Panc1 (cell line): ENCODE results near the gene XXYLT1. TPM values are rescaled to one million over a fixed set of nuclear protein-coding genes. Genes with fewer than 3 reads are reported as not detected.

ENCODE experiments used
- ATAC-seq: fragments of 200-7000 bp; cut with Tn5 transposase; 2 replicates; pipeline ENCODE4 v1.9.1; 2020; ENCODE audit warnings: mild to moderate bottlenecking, moderate library complexity
- BruUV-seq: library from RNA; stranded (reverse); fragments of 400-500 nt; replicated peaks from 2 replicates; lab custom pipeline; 2021; lab: Mats Ljungman, UMichigan
- CTCF ChIA-PET: fragments of 300-600 bp; sonication (Branson Sonifier 250); formaldehyde crosslinking; loops from one replicate; lab custom pipeline; 2022; ENCODE audit warnings: antibody characterized with exemption; lab: Charles Lee
- POLR2A ChIA-PET: fragments of 300-600 bp; sonication (Branson Sonifier 250); formaldehyde crosslinking; loops from one replicate; lab custom pipeline; 2022; ENCODE audit warnings: antibody characterized with exemption; lab: Charles Lee
- DNase-seq: peaks from one replicate; pipeline ENCODE4 v3.0.0-alpha.2; 2010; ENCODE audit warnings: low read depth, low spot score
- H3K27ac ChIP-seq: 2 replicates; pipeline ENCODE4 v1.5.1; 2011; ENCODE audit warnings: mild to moderate bottlenecking, low read length, inconsistent platforms
- H3K27me3 ChIP-seq: fragments of 200-500 bp; sonication (Bioruptor generic); 2 replicates; pipeline ENCODE4 v1.6.0; 2014; ENCODE audit warnings: low read length, inconsistent platforms; ENCODE audit not compliant: control insufficient read depth, insufficient read depth
- H3K36me3 ChIP-seq: fragments of 200-500 bp; sonication (Bioruptor generic); 2 replicates; pipeline ENCODE4 v1.5.1; 2014; ENCODE audit warnings: inconsistent platforms, mild to moderate bottlenecking, low read length, moderate library complexity; ENCODE audit not compliant: control insufficient read depth, insufficient read depth
- H3K4me1 ChIP-seq: 2 replicates; pipeline ENCODE4 v1.5.1; 2011; ENCODE audit warnings: inconsistent platforms, mild to moderate bottlenecking, low read length, moderate library complexity; ENCODE audit not compliant: control insufficient read depth, insufficient read depth
- H3K4me3 ChIP-seq, 2 experiments: 2 replicates each; pipeline ENCODE4 v1.5.1; 2011 to 2012; ENCODE audit warnings: low read depth in 2 of 2, low read length in 2 of 2, mild to moderate bottlenecking in 2 of 2, inconsistent platforms in 1 of 2, moderate library complexity in 1 of 2
- H3K9me3 ChIP-seq: fragments of 200-500 bp; sonication (Bioruptor generic); 2 replicates; pipeline ENCODE4 v1.5.1; 2014; ENCODE audit warnings: low read depth, mild to moderate bottlenecking, inconsistent platforms, low read length, moderate library complexity; ENCODE audit not compliant: control insufficient read depth, insufficient read depth
- POLR2AphosphoS5 ChIP-seq: IDR thresholded peaks from 2 replicates; pipeline ENCODE4 v1.6.1; 2012; ENCODE audit warnings: mild to moderate bottlenecking, low read depth, low read length, moderate library complexity
- SIN3A ChIP-seq: IDR thresholded peaks from 2 replicates; pipeline ENCODE4 v1.6.1; 2012; ENCODE audit warnings: low read depth, mild to moderate bottlenecking, low read length, moderate library complexity, borderline replicate concordance; ENCODE audit not compliant: insufficient read depth
- TCF7L2 ChIP-seq: IDR thresholded peaks from 2 replicates; pipeline ENCODE4 v1.6.1; 2011; ENCODE audit warnings: mild to moderate bottlenecking, low read depth, low read length, inconsistent platforms
- in situ Hi-C: cut with HindIII; loops from 2 replicates; pipeline ENCODE4 v1.10.0; 2016; ENCODE audit warnings: low sequenced_read_pairs, low pct_unique_long_range_greater_than_20kb
- intact Hi-C: fragments of 100-400 bp; cut with micrococcal nuclease; formaldehyde crosslinking; loops from one replicate; pipeline ENCODE4 v1.10.0; 2022; ENCODE audit not compliant: unreplicated experiment
- total RNA-seq: library from RNA; stranded (reverse); gene quantifications from one replicate; pipeline ENCODE4 v1.2.1, GENCODE V29; 2021; ENCODE audit not compliant: unreplicated experiment
- TF ChIP-seq, protein P1 (sequence below), 2 experiments: IDR thresholded peaks; 2 replicates each; pipeline ENCODE4 v1.6.1; 2011 to 2012; ENCODE audit warnings: low read depth in 2 of 2, control low read depth in 1 of 2, low read length in 1 of 2, mild to moderate bottlenecking in 1 of 2, moderate library complexity in 1 of 2; ENCODE audit not compliant: insufficient read depth in 1 of 2
- TF ChIP-seq, protein P2 (sequence below): fragments of 450-650 bp; IDR thresholded peaks from 2 replicates; pipeline ENCODE4 v1.5.1; 2017; ENCODE audit warnings: mild to moderate bottlenecking

XXYLT1 gene
- total RNA-seq, 1 experiment from 2014 or later = 26.0 TPM

DNA sequence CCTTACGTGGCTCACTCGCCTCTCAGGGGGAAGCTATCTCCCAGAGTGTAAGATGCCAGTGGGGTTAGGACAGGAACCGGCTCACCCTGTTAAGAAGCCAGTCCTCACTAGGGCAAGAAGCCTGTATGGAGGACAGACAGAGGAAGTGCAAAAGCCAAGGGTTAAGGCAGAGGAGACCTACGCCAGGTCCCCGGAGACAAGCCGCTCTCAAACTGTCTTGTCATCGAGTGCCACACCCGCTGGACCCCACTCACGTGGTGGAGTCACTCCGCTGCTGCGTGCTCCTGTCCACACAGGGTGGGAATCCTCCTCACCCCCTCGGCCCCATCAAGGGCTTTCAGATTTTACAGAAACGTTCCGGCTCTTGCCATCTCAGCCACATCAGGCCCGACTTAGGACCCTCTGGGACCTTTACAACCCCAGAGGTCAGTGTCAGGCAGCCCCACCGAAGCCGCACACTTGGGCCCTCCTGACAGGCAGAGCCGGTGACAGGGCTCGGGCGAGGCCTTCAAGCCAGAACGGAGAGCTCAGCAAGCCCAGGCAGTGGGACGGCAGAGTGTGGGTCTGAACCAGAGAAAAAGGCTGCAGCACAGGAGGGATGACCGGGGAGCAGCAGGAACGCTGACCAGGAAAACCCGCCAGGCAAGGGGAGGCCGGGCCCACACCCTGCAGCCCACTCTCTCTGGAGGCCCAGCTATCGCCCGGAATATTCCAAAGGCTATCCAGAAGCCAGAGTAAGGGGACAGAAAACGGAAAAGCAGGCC is 61.7 kb downstream of the XXYLT1 start:
- ATAC-seq (peak; percentile 40; the same call in 1 of the 2 replicates), DNase-seq (no peak)
- H3K27ac ChIP-seq = no peak overlapping the region
- TF ChIP-seq, protein P1, sequence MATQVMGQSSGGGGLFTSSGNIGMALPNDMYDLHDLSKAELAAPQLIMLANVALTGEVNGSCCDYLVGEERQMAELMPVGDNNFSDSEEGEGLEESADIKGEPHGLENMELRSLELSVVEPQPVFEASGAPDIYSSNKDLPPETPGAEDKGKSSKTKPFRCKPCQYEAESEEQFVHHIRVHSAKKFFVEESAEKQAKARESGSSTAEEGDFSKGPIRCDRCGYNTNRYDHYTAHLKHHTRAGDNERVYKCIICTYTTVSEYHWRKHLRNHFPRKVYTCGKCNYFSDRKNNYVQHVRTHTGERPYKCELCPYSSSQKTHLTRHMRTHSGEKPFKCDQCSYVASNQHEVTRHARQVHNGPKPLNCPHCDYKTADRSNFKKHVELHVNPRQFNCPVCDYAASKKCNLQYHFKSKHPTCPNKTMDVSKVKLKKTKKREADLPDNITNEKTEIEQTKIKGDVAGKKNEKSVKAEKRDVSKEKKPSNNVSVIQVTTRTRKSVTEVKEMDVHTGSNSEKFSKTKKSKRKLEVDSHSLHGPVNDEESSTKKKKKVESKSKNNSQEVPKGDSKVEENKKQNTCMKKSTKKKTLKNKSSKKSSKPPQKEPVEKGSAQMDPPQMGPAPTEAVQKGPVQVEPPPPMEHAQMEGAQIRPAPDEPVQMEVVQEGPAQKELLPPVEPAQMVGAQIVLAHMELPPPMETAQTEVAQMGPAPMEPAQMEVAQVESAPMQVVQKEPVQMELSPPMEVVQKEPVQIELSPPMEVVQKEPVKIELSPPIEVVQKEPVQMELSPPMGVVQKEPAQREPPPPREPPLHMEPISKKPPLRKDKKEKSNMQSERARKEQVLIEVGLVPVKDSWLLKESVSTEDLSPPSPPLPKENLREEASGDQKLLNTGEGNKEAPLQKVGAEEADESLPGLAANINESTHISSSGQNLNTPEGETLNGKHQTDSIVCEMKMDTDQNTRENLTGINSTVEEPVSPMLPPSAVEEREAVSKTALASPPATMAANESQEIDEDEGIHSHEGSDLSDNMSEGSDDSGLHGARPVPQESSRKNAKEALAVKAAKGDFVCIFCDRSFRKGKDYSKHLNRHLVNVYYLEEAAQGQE (IDR thresholded peaks at IDR 0.05; ENCODE audit: insufficient read depth in 1 of 2, low read depth in 2 of 2, low read length in 1 of 2) = no peak
- TF ChIP-seq TCF7L2 = no peak
- TF ChIP-seq SIN3A = no peak
- TF ChIP-seq POLR2AphosphoS5 = no peak
- TF ChIP-seq, protein P2, sequence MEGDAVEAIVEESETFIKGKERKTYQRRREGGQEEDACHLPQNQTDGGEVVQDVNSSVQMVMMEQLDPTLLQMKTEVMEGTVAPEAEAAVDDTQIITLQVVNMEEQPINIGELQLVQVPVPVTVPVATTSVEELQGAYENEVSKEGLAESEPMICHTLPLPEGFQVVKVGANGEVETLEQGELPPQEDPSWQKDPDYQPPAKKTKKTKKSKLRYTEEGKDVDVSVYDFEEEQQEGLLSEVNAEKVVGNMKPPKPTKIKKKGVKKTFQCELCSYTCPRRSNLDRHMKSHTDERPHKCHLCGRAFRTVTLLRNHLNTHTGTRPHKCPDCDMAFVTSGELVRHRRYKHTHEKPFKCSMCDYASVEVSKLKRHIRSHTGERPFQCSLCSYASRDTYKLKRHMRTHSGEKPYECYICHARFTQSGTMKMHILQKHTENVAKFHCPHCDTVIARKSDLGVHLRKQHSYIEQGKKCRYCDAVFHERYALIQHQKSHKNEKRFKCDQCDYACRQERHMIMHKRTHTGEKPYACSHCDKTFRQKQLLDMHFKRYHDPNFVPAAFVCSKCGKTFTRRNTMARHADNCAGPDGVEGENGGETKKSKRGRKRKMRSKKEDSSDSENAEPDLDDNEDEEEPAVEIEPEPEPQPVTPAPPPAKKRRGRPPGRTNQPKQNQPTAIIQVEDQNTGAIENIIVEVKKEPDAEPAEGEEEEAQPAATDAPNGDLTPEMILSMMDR = no peak
- ChIA-PET POLR2A (no interaction called here), CTCF (no interaction called here)
- H3K9me3 ChIP-seq = no peaks in the 10 kb centered on the region
- H3K36me3 ChIP-seq = no peaks in the 10 kb centered on the region
- no peak overlapping the region for H3K4me3 ChIP-seq
- no TSS peak for BruUV-seq
- in situ Hi-C loops = no loop called here
- H3K27me3 ChIP-seq = no peaks in the 10 kb centered on the region
- peaks cover 20% of the 10 kb centered on the region; the same call in 1 of the 2 replicates for H3K4me1 ChIP-seq
- intact Hi-C loops = no loop called here

DNA sequence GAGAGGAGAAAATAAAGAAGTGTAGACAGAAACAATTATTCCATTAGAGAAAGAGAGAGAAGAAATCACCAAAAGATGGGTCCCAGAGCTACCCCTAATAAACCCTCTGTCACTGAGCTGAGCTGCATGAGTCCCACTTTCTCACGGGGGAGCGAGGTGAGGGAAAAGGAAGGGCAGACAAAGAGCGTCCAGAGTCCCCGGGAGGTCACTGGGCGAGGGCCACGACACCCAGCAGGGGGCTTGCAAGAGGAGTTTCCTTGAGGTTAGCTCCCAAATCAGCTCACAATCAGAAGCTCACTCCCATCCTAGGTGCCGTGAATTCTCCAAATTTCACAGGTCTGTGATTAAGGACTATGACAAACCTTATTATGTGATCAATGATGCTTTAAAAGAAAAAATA is 62.3 kb downstream of the XXYLT1 start:
- intact Hi-C loops (no loop called here), in situ Hi-C loops (no loop called here)
- DNase-seq (no peak), ATAC-seq (no peak)
- TF ChIP-seq POLR2AphosphoS5 = no peak
- TF ChIP-seq TCF7L2 = no peak
- no peak for TF ChIP-seq SIN3A
- TF ChIP-seq, protein P1 (IDR thresholded peaks at IDR 0.05; ENCODE audit: insufficient read depth in 1 of 2, low read depth in 2 of 2, low read length in 1 of 2) = no peak
- TF ChIP-seq, protein P2 = no peak
- Histone ChIP-seq H3K4me1 (peaks cover 20% of the 10 kb centered on the region; the same call in 1 of the 2 replicates), H3K36me3 (no peaks in the 10 kb centered on the region), H3K27me3 (no peaks in the 10 kb centered on the region), H3K9me3 (no peaks in the 10 kb centered on the region), H3K4me3 (no peak overlapping the region), H3K27ac (no peak overlapping the region)
- no TSS peak for BruUV-seq
- CTCF ChIA-PET = no interaction called here
- POLR2A ChIA-PET = no interaction called here
